IPS-NIHi7 (cell line): ENCODE results near the gene CLEC4M.
A peak's percentile ranks its signal among the peaks of the same experiment; 100 is the strongest.
"Not testable (repeated sequence)": the region's sequence is repeated elsewhere in the genome, so short reads cannot be mapped to it uniquely, and the experiment has no call there.

ENCODE experiments used
- DNase-seq: peaks from one replicate; pipeline ENCODE4 v3.0.0; 2012; ENCODE audit warnings: mixed read lengths; ENCODE audit errors: extremely low spot score

The CLEC4M gene

GRCh38 chr19:7740682-7741054, 22.4 kb upstream of the CLEC4M start:
- no peak for DNase-seq

GRCh38 chr19:7742575-7742974, 20.5 kb upstream of the CLEC4M start:
- DNase-seq, result no peak

DNA sequence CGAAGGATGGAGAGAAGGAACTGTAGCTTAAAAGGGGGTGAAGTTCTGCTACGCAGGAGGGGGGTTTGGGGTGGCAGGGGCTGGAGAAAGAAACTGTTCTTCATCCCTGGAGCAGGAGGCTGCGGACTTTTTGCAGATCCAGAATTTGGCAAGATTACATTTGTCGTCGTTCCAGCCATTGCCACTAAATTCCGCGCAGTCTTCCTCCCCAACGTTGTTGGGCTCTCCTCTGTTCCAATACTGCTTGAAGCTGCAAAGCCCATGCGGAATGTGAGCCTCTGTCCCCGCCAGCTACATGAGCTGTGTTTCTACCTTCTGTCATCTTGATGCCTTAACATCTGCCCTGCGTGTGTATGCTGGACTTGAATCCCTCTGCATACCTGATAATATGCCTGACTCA, 20.1 kb upstream of the CLEC4M start:
- no peak for DNase-seq

DNA sequence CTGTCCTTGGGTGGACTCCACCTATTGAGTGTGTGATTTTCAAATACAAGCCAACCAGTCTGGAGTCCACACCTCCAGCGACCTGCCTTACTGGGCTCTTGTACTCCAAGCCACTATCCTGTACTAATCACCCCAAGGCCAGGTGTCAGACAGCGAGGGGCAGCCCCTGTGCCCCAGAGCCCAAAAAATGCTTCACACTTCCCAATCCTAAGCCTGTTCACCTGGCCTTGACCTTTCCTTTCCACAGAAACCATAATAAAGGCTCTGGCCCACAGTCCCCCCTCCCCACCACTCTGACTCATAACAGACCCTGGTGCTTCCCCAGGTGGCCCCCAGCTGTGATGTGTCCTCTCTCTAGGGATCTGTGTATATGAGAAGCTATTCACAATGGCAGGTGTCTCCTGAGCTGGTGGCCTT, 19.6 kb upstream of the CLEC4M start:
- DNase-seq, result no peak

DNA sequence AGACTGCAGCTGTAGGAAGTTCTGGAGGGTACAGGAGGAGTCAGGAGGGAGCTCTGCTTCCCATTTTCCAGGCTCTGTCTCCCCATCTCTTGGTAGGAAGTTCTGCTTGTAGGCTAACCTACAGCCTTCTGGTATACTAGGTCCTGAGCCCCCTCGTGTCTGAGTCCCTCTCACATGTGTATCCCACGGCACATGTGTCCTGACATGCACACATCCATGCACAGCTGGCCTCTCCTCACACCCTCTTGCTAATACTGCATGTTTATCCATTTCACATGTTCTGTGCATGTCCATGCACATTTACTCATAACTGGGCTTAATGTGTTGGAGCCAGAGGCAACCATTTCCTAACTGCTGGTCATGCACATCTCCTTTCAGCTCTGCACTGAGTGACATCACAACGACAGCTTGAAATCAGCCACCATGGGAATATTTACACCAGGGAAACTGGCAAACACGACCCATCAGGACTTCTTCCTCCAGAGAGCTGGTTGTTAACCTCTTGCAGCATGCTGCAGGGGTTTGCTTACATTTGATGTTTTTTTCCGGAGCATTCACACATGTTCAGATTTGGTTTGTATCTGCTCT, 18.8 kb upstream of the CLEC4M start:
- DNase-seq, result no peak

DNA sequence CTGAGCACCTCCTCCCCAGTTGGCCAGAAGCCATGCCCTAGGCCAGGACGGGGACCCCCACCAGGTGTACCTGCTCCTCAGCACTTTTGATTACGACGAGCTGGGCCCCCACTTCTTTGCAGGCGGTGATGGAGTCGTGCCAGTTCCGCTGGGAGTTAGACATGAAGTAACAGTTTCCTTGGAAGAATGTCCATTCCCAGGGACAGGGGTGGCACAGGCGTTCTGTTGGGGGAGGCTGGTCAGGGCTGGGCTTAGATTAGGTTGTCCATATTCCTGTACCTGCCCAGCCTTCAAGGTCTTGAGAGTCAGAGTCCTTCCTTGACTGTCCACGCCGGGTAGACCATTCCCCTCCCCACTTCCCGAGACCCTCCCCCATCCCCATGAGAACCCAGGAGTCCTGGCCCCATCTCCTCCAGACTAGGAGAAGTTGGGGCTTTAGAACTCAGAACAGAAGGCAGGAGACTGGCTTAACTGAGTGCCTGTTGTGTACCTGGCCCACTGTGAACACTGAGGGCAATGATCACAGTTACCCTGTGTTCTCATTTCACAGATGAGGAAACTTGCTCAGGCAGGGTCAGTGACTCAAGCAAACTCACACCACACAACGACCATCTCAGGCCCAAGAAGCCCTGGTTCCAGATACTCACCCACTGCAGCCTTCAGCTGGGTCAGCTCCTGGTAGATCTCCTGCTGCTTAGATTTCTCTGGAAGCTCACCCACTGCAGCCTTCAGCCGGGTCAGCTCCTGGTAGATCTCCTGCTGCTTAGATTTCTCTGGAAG, 18.0 kb upstream of the CLEC4M start:
- DNase-seq, result no peak

DNA sequence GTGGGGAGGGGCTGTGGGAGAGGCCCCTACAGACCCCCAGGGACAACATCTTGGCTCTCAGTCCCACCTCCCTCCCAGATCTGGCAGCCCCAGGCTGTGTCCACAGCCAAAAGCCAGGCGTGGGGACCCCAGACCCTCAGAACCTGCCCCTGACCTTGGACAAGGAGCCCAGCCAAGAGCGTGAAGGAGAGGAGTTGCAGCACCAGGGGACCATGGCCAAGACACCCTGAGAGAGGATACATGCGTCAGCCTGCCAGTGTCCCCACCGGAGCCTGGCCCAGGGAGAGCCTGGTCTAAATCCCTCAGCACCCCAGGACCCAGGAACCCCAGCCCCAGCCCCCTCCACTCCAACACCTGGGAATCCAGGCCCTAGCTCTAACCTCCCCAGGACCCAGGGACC, 16.7 kb upstream of the CLEC4M start:
- DNase-seq, result not testable (repeated sequence)

DNA sequence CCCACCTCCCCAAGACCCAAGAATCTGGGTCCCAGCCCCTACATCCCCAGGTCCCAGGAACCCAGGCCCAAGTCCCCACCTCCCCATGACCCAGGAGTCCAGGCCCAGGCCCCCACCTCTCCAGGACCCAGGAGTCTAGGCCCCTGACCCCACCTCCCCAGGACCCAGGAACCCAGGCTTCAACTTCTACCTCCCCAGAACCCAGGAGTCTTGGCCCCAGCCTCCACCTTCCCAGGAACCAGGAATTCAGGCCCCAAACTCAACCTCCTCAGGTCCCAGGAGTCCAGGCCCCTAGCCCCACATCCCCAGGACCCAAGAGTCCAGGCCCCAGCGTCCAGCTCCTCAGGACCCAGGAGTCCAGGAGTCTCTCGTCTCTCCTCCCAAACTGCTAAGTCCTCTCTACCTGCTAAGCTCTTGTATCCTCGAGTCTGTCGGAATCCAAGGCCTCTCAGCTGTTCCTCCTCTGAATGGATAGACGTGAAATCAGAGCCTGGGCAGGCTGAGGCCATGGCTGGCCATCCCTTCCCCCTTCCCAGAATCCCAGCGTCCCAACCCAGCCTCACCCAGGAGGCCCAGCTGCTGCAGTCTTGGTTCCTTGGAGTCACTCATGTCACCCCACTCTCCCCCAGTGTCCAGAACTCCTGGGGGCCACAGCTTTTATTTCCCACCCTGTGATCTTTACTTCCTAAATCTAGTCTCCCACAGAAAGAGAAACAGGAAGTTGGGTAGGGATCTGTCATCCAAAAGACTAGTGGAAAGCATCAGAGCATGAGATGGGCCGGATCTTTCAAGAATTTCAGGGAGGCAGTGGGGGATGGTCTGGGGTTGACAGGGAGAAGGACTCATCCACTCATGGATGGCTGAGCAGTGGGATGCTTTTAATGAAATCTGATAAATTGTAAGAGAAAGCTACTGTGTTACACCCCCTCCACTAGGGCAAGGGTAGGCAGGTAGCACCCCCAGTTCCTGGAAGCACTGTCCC, 15.8 kb upstream of the CLEC4M start, which contains the start of gene CD209:
Gene CD209 (minus strand): TSS at position 632 of the 982 bp plus-strand sequence. CDS start 23 bp downstream, at position 609.
- no peak for DNase-seq

DNA sequence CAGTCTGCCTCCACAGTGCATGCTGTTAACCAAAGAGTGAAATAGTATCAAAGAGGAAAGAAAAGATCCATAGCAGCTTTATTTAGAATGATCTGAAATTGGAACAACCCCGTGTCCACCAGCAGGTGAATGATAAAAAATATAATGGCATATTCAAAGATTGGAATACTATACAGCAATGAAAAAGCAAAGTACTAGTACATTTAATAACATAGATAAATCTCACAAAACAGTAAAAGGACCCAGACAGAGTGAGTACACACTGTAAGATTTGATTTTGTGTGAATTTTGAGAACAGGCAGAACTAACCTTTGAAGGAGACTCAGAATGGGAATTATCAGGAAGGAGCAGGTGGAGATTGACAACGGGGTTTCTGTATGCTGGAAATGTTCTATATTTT, 14.9 kb upstream of the CLEC4M start:
- no peak for DNase-seq

DNA sequence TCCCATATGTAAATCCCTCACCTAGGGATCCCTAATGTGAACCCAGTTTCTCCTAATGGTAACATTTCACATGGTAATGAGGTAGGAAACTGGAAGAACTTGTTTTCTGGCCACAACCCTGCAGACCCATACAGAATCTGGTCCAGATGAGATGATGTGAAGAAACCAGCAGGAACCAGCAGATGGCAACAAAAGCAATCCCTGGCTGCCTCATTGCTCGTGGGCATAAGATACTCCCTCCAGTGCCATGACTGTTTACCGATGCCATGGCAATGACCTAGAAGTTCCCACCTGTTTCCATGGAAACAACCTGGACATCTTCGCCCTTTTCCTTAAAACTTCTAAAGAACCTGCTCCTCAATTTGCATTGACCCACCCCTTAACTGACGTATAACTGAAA, 14.3 kb upstream of the CLEC4M start:
- peak; percentile 80 for DNase-seq

- no peak for DNase-seq
Observed at GRCh38 chr19:7751157-7751783, 11.8 kb upstream of the CLEC4M start.

DNA sequence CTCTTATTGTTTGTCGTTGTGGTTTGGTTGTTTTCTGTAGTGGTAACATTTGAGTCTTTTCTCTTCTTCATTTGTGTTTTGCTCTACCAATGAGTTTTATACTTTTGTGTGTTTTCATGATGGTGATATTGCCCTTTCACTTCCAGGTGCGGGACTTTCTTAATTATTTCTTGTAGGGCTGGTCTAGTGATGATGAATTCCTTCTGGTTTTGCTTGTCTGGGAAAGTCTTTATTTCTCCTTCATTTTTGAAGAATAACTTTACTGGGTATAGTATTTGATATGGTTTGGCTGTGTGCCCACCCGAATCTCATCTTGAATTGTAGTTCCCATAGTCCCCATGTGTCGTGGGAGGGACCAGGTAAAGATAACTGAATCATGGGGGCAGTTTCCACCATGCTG, 6.8 kb upstream of the CLEC4M start:
- no peak for DNase-seq

DNA sequence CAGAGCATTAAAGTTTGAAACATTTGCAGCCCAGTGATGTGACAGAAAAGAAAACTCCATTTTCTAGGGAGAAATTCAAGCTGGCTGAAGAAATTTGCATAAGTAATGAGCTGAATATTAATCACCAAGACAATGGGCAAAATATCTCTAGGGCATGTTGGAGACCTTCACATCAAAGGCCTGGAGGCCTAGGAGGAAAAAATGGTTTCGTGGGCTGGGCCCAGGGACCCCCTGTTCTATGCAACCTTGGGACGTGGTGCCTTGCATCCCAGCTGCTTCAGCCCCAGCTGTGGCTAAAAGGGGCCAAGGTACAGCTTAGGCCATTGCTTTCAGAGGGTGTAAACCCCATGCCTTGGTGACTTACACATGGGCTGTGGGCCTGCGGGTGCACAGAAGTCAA, 5.7 kb upstream of the CLEC4M start:
- no peak for DNase-seq

- DNase-seq, result no peak
Observed at GRCh38 chr19:7759156-7759555, 3.9 kb upstream of the CLEC4M start.

DNA sequence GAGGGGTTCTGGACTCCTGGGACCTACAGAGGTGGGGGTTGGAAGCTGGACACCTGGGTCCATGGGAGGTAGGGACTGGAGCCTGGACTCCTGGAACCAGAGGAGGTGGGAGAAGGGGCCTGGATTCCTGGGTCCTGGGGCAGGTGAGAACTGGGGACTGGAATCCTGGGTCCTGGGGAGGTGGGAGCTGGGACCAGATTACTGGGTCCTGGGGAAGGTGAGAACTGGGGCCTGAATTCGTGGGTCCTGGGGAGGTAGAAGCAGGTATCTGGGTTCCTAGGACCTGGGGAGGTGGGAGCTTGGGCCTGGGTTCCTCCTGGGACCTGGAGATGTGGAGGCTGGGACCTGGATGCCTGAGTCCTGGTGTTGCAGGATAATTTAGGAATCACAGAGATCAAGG, 653 bp downstream of the CLEC4M start:
- no peak for DNase-seq

DNA sequence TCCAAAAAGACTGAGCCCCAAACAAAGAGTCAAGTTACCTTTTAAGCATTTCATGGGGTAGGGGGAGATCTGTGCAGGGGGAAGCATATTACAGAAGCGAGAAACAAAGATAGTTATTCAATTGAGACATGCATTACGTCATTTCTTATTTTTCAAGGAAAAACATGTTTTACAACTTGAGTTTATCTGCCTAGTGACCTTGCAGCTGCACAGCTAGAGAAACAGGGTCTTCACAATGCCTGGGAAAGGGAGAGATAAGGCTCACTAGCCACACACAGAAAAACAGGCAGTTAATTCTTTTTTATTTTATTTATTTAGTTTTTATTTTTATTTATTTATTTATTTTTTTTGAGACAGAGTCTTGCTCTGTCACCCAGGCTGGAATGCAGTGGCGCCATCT, 1.1 kb downstream of the CLEC4M start:
- not testable (repeated sequence) for DNase-seq

GRCh38 chr19:7765043-7765442, 2.0 kb downstream of the CLEC4M start:
- not testable (repeated sequence) for DNase-seq

DNA sequence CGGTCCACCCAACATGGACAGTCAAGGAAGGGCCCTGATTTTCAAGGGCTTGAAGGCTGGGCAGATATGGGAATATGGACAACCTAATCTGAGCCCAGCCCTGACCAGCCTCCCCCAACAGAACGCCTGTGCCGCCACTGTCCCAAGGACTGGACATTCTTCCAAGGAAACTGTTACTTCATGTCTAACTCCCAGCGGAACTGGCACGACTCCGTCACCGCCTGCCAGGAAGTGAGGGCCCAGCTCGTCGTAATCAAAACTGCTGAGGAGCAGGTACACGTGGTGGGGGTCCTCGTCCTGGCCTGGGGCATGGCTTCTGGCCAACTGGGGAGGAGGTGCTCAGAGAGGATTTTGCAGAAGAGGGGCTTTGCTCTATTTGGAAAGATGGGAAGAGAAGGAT, 3.5 kb downstream of the CLEC4M start:
- DNase-seq, result no peak

DNA sequence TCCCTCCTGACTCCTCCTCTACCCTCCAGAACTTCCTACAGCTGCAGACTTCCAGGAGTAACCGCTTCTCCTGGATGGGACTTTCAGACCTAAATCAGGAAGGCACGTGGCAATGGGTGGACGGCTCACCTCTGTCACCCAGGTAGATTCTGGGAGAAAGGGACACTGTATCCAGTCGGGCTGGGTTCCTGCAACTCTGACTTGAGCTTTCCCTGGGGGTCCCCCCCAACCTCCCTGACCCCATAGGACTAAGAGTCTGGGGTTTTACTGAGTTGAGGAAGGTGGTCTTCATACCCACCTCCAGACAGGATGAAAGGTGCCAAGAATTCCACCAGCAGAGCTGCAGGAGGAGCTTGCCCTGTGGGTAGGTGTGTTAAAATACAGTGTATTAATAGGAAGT, 4.4 kb downstream of the CLEC4M start:
- DNase-seq, result no peak

DNA sequence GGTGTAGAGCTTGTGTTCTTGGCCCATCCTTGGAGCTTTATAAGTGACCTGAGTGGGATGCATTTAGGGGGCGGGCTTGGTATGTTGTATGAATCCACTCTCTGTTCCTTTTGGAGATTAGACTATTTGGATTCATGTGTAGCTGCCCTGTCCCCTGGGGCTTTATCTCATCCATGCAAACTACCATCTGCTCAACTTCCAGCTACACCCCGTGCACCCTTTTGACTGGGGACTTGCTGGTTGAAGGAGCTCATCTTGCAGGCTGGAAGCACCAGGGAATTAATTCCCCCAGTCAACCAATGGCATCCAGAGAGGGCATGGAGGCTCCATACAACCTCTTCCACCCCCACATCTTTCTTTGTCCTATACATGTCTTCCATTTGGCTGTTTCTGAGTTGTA, 6.1 kb downstream of the CLEC4M start:
- no peak for DNase-seq

GRCh38 chr19:7771072-7771471, 8.0 kb downstream of the CLEC4M start:
- DNase-seq, result no peak

DNA sequence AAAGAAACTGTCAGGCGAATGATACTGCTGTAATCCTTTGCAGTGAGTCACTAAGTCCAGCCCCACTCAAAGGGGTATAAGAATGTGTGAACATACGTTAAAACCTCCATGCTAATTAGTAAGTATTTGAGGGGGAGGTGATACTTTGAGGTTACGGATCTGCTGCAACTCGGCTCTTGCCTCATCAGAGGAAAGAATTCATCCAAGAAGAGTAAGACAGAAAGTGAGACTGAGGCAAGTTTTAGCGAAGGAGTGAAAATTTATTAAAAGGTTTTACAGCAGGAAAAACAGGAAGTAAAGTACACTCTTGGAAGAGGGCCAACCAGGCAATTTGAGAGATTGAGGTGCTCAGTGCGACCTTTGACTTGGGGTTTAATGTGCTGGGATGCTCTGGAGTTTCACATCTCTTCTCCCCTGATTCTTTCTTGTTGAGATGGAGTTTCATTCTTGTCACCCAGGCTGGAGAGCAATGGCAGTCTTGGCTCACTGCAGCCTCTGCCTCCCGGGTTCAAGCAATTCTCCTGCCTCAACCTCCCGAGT, 9.8 kb downstream of the CLEC4M start:
- no peak for DNase-seq
